SH-SY5Y (cell line): ENCODE measurements around the gene DPP6.

ENCODE experiments used
- GATA2 ChIP-seq: IDR thresholded peaks from 2 replicates; pipeline ENCODE4 v1.6.1; 2011; ENCODE audit warnings: mild to moderate bottlenecking, low read depth, low read length
- GATA3 ChIP-seq: IDR thresholded peaks from 2 replicates; pipeline ENCODE4 v1.6.1; 2011; ENCODE audit warnings: low read depth, mild to moderate bottlenecking, low read length, moderate library complexity

DNA sequence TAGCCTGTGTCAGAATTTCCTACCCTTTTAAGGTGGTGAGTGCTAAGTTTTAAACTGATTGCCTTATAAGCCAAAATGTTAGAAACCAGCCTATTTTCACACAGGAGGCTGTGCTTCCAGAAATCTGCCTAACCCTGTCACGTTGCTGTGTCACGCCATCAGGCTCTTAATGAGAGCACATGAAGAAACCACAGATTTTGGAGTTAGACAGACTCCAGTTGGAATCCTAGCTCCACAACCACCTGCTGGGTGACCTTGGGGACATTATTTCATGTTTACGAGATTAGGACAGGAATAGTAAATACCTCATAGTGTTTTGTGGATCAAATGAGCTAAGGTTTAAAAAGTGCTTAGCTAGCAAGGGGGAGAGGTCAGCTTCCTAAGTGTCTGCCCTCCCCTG is 321.8 kb downstream of the DPP6 start:
- TF ChIP-seq GATA3 (no peak), GATA2 (no peak)
